IPS DF 6.9 (cell line): ENCODE measurements around the gene PARD3.

Experiments used
- DNase-seq: peaks from one replicate; pipeline ENCODE4 v3.0.0-alpha.2; 2013; ENCODE audit warnings: low read depth, low spot score
- H3K27ac ChIP-seq: one replicate; pipeline ENCODE4 v1.5.1; 2013; ENCODE audit warnings: low read length, control low read depth
- H3K27me3 ChIP-seq: 2 replicates; pipeline ENCODE4 v1.6.1; 2013; ENCODE audit warnings: mild to moderate bottlenecking, low read length; ENCODE audit not compliant: control insufficient read depth, insufficient read depth
- H3K36me3 ChIP-seq: 2 replicates; pipeline ENCODE4 v1.6.1; 2013; ENCODE audit warnings: low read length; ENCODE audit not compliant: control insufficient read depth, insufficient read depth
- H3K4me1 ChIP-seq: 2 replicates; pipeline ENCODE4 v1.6.1; 2013; ENCODE audit warnings: low read length; ENCODE audit not compliant: control insufficient read depth, insufficient read depth
- H3K4me3 ChIP-seq: 2 replicates; pipeline ENCODE4 v1.5.1; 2013; ENCODE audit warnings: mild to moderate bottlenecking, low read length
- H3K9me3 ChIP-seq: 2 replicates; pipeline ENCODE4 v1.6.1; 2013; ENCODE audit warnings: low read length, inconsistent platforms; ENCODE audit not compliant: control insufficient read depth, insufficient read depth
- WGBS: extraction: QIAGEN DNeasy Blood & Tissue Kit; methylation state at CpG from one replicate; pipeline ENCODE4 v1.1.7; 2013; ENCODE audit warnings: mixed read lengths, missing lambda C conversion rate; ENCODE audit not compliant: insufficient read length, insufficient coverage; 5-methylcytosine and 5-hydroxymethylcytosine counted together

Gene PARD3

DNA sequence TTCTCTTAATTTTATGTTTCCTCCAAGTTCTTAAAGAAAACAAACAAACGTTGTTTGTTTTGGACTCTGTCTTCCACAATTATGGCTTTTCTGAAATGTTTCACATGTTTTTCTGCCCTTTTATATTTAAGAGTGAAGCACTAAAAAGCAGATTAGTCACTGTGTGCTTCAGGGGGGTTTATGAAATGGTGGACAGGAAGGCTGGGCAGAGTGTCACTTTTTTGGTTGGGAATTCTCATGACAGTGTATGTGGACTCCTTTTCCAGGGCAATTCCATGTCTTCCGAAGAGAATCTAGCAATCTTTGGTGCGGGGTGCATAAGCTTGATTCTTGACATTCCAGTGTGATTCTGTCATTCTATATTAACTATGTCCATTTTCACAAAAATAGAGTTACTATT lies 669.4 kb downstream of the PARD3 start:
- H3K9me3 ChIP-seq, result no peaks in the 10 kb centered on the region
- WGBS, result no CpG with 5 or more reads among the region's 3 CpGs
- H3K4me1 ChIP-seq, result no peaks in the 10 kb centered on the region
- DNase-seq, result no peak
- no peak overlapping the region for H3K4me3 ChIP-seq
- no peaks in the 10 kb centered on the region for H3K36me3 ChIP-seq
- H3K27ac ChIP-seq, result no peak overlapping the region
- no peaks in the 10 kb centered on the region for H3K27me3 ChIP-seq

GRCh38 chr10:34143466-34143865 lies 671.6 kb downstream of the PARD3 start:
- Histone ChIP-seq H3K27ac (no peak overlapping the region), H3K4me1 (no peaks in the 10 kb centered on the region), H3K4me3 (no peak overlapping the region), H3K36me3 (no peaks in the 10 kb centered on the region), H3K9me3 (no peaks in the 10 kb centered on the region), H3K27me3 (no peaks in the 10 kb centered on the region)
- no CpG with 5 or more reads among the region's 2 CpGs for WGBS
- DNase-seq, result no peak

DNA sequence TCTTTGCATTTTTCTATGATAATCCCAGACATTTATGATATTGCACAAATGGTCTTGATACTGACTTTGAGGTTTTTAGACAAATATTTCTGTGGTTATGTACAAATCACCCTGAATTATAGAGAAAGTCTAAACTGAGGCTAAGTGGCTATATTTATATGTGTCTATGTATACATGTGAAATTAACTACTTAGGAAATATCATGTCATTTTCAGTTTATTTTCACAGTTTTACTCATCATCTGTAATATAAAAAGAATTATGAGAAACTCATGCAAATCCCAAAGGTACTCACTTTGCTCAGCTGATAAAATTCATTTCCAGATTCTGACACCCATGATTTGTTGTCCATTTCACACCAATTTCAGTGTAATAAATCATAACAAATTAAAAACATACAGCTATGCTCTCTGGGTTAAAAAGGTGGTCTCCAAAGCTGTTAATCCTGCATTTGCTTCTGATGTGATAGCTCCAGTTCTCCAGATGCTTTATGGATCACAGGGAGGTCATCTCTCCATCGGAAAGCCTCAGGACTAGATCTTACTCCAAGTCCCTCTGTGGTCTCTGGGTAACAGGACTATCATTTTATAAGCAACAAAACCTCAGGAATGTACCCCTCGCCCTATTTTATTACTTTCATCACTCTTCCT lies 673.9 kb downstream of the PARD3 start:
- no peaks in the 10 kb centered on the region for H3K4me1 ChIP-seq
- H3K27me3 ChIP-seq, result no peaks in the 10 kb centered on the region
- no peak overlapping the region for H3K4me3 ChIP-seq
- WGBS, result no CpG with 5 or more reads among the region's 2 CpGs
- H3K9me3 ChIP-seq, result no peaks in the 10 kb centered on the region
- H3K27ac ChIP-seq, result no peak overlapping the region
- DNase-seq, result no peak
- no peaks in the 10 kb centered on the region for H3K36me3 ChIP-seq

- no peak for DNase-seq
- no peaks in the 10 kb centered on the region for H3K27me3 ChIP-seq
- H3K4me1 ChIP-seq, result no peaks in the 10 kb centered on the region
- H3K27ac ChIP-seq, result no peak overlapping the region
- no peak overlapping the region for H3K4me3 ChIP-seq
- H3K9me3 ChIP-seq, result no peaks in the 10 kb centered on the region
- no peaks in the 10 kb centered on the region for H3K36me3 ChIP-seq
- no CpG with 5 or more reads among the region's 3 CpGs for WGBS
Observed at GRCh38 chr10:34139559-34139958, 675.5 kb downstream of the PARD3 start.

- no peaks in the 10 kb centered on the region for H3K36me3 ChIP-seq
- no peaks in the 10 kb centered on the region for H3K9me3 ChIP-seq
- no CpG with 5 or more reads among the region's 2 CpGs for WGBS
- no peak for DNase-seq
- H3K27ac ChIP-seq, result no peak overlapping the region
- no peak overlapping the region for H3K4me3 ChIP-seq
- no peaks in the 10 kb centered on the region for H3K4me1 ChIP-seq
- no peaks in the 10 kb centered on the region for H3K27me3 ChIP-seq
Observed at GRCh38 chr10:34137955-34138354, 677.1 kb downstream of the PARD3 start.

DNA sequence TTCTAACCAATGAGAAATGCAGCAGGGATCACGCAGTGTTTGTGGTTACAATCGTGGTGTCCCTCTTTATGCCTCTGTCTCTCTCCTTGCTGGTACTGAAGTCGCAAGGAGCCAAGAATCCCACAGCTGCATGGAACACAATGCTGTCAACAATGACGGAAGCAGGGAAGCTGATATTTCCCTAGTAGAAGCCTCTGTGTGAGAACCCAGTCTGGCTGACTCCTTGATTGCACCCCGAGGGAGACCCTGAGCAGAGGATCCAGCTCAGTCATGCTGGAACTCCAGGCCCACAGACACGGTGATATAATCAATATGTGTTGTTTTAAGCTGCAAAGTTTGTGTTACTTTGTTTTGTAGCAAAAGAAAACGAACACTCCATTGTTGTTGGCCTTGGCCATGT lies 677.9 kb downstream of the PARD3 start:
- Histone ChIP-seq H3K27ac (no peak overlapping the region), H3K27me3 (no peaks in the 10 kb centered on the region), H3K4me3 (no peak overlapping the region), H3K36me3 (no peaks in the 10 kb centered on the region), H3K4me1 (no peaks in the 10 kb centered on the region), H3K9me3 (no peaks in the 10 kb centered on the region)
- WGBS, result no CpG with 5 or more reads among the region's 7 CpGs
- no peak for DNase-seq

DNA sequence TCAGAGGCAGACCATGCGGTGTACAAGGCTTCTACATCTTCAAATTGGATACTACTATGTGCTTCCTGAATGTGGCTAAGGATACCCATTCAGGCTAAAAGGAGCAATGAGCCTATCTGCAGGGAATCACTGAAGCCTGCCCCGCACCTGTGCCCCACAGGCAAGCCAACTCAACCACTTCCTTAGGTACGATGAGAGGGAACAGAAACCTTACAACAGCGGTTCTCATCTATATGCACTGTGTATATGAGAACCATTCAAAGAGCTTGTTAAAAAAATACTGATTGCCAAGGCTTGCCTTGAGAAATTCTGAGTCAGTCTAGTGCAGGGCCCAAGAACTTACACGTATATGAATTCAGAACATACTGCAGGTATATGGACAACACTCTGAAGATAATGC lies 679.6 kb downstream of the PARD3 start:
- H3K27ac ChIP-seq, result no peak overlapping the region
- H3K9me3 ChIP-seq, result no peaks in the 10 kb centered on the region
- no peaks in the 10 kb centered on the region for H3K27me3 ChIP-seq
- no peak for DNase-seq
- H3K4me1 ChIP-seq, result no peaks in the 10 kb centered on the region
- H3K4me3 ChIP-seq, result no peak overlapping the region
- no CpG with 5 or more reads among the region's 5 CpGs for WGBS
- H3K36me3 ChIP-seq, result no peaks in the 10 kb centered on the region

GRCh38 chr10:34134602-34135001 lies 680.5 kb downstream of the PARD3 start:
- H3K27ac ChIP-seq, result no peak overlapping the region
- H3K4me1 ChIP-seq, result no peaks in the 10 kb centered on the region
- DNase-seq, result no peak
- no peak overlapping the region for H3K4me3 ChIP-seq
- H3K36me3 ChIP-seq, result no peaks in the 10 kb centered on the region
- no peaks in the 10 kb centered on the region for H3K27me3 ChIP-seq
- no peaks in the 10 kb centered on the region for H3K9me3 ChIP-seq
- no CpG with 5 or more reads among the region's 1 CpG for WGBS

DNA sequence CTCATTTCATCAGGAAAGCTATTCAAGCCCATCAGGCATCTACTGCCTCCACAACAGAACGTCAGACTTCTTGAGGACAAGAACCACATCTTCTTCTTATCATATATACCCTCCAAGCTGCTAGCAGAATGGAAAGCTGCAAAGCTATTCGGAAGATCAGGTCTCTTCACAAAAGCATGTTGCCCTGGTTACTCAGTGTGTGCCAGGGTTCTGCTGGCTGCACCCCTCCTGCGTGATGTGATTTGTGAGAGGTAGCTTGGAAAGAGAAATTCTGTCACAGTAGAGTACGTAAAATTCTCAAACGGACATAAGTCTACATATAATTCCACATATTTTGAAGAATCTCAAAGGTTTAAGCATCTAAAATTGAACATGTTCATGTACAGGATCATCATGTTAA lies 681.7 kb downstream of the PARD3 start:
- Histone ChIP-seq H3K27ac (no peak overlapping the region), H3K4me1 (no peaks in the 10 kb centered on the region), H3K36me3 (no peaks in the 10 kb centered on the region), H3K27me3 (no peaks in the 10 kb centered on the region), H3K9me3 (no peaks in the 10 kb centered on the region), H3K4me3 (no peak overlapping the region)
- DNase-seq, result no peak
- no CpG with 5 or more reads among the region's 5 CpGs for WGBS

DNA sequence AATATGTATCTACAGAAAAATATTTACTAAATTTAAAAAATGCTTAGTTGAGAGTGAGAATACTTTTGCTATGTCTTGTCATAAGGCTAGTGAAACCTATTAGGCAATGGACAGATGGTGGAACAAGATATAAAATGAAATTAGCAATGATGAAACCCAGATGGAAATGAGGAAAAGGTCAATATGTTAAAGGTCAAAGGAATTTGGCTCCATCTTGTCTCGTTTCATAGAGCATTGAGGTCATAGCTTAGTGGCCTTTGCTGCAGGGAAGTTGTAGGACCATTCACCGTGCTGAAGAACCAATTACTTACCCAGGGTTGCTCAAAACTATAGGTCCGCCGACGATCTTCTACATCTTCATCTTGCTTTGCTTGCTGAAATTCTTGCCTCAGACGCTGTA lies 683.9 kb downstream of the PARD3 start:
- no peak overlapping the region for H3K4me3 ChIP-seq
- no CpG with 5 or more reads among the region's 6 CpGs for WGBS

DNA sequence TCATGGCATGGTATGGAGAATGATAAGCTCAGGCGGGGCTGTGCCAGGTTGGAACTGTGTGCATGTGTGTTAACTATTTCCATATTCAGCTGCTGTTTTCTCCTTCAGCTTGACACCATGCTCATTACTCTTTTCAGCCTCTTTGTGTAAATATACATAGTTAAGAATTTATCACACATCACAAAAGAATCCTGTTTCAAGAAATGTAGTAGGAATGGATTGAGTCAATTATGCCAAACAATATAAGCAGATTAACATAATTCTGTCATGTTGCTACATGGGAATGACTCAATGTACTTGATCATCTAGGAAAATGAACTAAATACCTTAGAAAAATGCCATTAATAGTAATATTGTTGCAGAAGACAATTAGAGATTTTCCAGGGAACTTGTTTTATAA lies 687.4 kb downstream of the PARD3 start:
- no peak overlapping the region for H3K4me3 ChIP-seq
- no peaks in the 10 kb centered on the region for H3K9me3 ChIP-seq
- H3K27ac ChIP-seq, result no peak overlapping the region
- H3K36me3 ChIP-seq, result no peaks in the 10 kb centered on the region
- DNase-seq, result no peak
- no peaks in the 10 kb centered on the region for H3K27me3 ChIP-seq
- no peaks in the 10 kb centered on the region for H3K4me1 ChIP-seq
- WGBS, result no CpG with 5 or more reads among the region's 1 CpG

More for the DNA sequence above, 683.9 kb downstream of the PARD3 start:
- Histone ChIP-seq H3K4me1 (no peaks in the 10 kb centered on the region), H3K27ac (no peak overlapping the region), H3K9me3 (no peaks in the 10 kb centered on the region), H3K36me3 (no peaks in the 10 kb centered on the region), H3K27me3 (no peaks in the 10 kb centered on the region)
- DNase-seq, result no peak
